GM12878 (cell line): ENCODE measurements around the gene ALG2. TPM values are rescaled to one million over a fixed set of nuclear protein-coding genes. Genes with fewer than 3 reads are reported as not detected.

Experiments used
- BCLAF1 ChIP-seq: fragments of 450-650 bp; IDR thresholded peaks from 2 replicates; pipeline ENCODE4 v1.6.1; 2017; ENCODE audit warnings: antibody characterized with exemption, mild to moderate bottlenecking, moderate library complexity
- BMI1 ChIP-seq: fragments of 450-650 bp; IDR thresholded peaks from 2 replicates; pipeline ENCODE4 v1.6.1; 2016; ENCODE audit warnings: mild to moderate bottlenecking, moderate library complexity, borderline replicate concordance
- EED ChIP-seq: sonication (generic); IDR thresholded peaks from 2 replicates; pipeline ENCODE4 v1.6.1; 2016; ENCODE audit warnings: antibody characterized with exemption, low read depth
- ELK1 ChIP-seq: IDR thresholded peaks from 2 replicates; pipeline ENCODE4 v1.6.1; 2012; ENCODE audit warnings: low read depth, low read length, improper control_type of control experiment
- IRF3 ChIP-seq: fragments of 450-650 bp; IDR thresholded peaks from 2 replicates; pipeline ENCODE4 v1.6.1; 2014; ENCODE audit warnings: mild to moderate bottlenecking
- MLLT1 ChIP-seq: fragments of 450-650 bp; IDR thresholded peaks from 2 replicates; pipeline ENCODE4 v1.6.1; 2016; ENCODE audit warnings: mild to moderate bottlenecking
- NFIC ChIP-seq: IDR thresholded peaks from 2 replicates; pipeline ENCODE4 v1.6.1; 2012; ENCODE audit warnings: low read depth, mild to moderate bottlenecking, inconsistent platforms, low read length, moderate library complexity
- NR2C1 ChIP-seq: fragments of 450-650 bp; IDR thresholded peaks from 2 replicates; pipeline ENCODE4 v1.6.1; 2017; ENCODE audit warnings: antibody characterized with exemption, mild to moderate bottlenecking, moderate library complexity
- RCOR1 ChIP-seq: conservative IDR thresholded peaks from 2 replicates; pipeline ENCODE4 v1.6.1; 2012; ENCODE audit warnings: low read depth, low read length, improper control_type of control experiment
- SP1 ChIP-seq: IDR thresholded peaks from one replicate; pipeline ENCODE4 v1.6.1; 2011; ENCODE audit warnings: low read depth, low read length
- SREBF2 ChIP-seq: IDR thresholded peaks from 2 replicates; pipeline ENCODE4 v1.6.1; 2012; ENCODE audit warnings: mild to moderate bottlenecking, low read length
- TBL1XR1 ChIP-seq: IDR thresholded peaks from 2 replicates; pipeline ENCODE4 v1.6.1; 2012; ENCODE audit warnings: low read depth, low read length, improper control_type of control experiment
- ZBED1 ChIP-seq: IDR thresholded peaks from 2 replicates; pipeline ENCODE4 v1.6.1; 2016; ENCODE audit warnings: borderline replicate concordance
- ZNF687 ChIP-seq: fragments of 450-650 bp; IDR thresholded peaks from 2 replicates; pipeline ENCODE4 v1.6.1; 2017; ENCODE audit warnings: mild to moderate bottlenecking, moderate library complexity
- polyA plus RNA-seq, 11 experiments: library from polyadenylated mRNA; depleted of rRNA in 4 of 11; unstranded in 6 of 11; stranded (reverse) in 5 of 11; fragments of >200 nt; fragmentation: Nextera tagmentation in 4 of 11; fragmentation: Illumina TruSeq in 1 of 11; extraction: Ambion mirVana in 4 of 11; extraction: Trizol in 1 of 11; gene quantifications; 1 replicate in 1 of 11; 2 replicates in 10 of 11; pipeline versions ENCODE4 v1.2.1 to v1.2.3, GENCODE V29; 2011 to 2016; ENCODE audit warnings: inconsistent platforms in 2 of 11, missing spikeins in 2 of 11, low read depth in 1 of 11
- total RNA-seq, 4 experiments: library from RNA; depleted of rRNA in 3 of 4; stranded (reverse); fragments of >200 nt in 3 of 4; fragmentation: Illumina TruSeq in 1 of 4; extraction: Trizol in 1 of 4; gene quantifications; 2 replicates each; pipeline versions ENCODE4 v1.2.1 to v1.2.3, GENCODE V29; 2013 to 2021

Gene ALG2
- total and polyA plus RNA-seq, 10 of the 15 experiments (the other 5 are each of a cell fraction or from before 2014, with no cell fraction given): 8.8 to 52.5 (median 38.6) TPM

GRCh38 chr9:99244344-99245260 is 22.9 kb upstream of the ALG2 start (continued):
- TF ChIP-seq MLLT1 (peak; percentile 97), NR2C1 (no peak), ZBED1 (no peak), SREBF2 (no peak), BMI1 (peak; percentile 74), NFIC (peak; percentile 88), TBL1XR1 (no peak), EED (peak; percentile 89), RCOR1 (no peak), BCLAF1 (no peak), IRF3 (no peak), SP1 (peak; percentile 47), ZNF687 (peak; percentile 31; the same call in 1 of the 2 replicates), ELK1 (no peak)
